Right atrium auricular region (tissue), 2 donors: ENCODE measurements around the gene LSM12. TPM values are rescaled to one million over a fixed set of nuclear protein-coding genes. Genes with fewer than 3 reads are reported as not detected.

Source experiments
- DNase-seq: peaks from one replicate; pipeline ENCODE4 v3.0.0-alpha.2; 2019; ENCODE audit warnings: low spot score
- H3K27ac ChIP-seq, 2 donors: fragments of 200-600 bp; sonication (generic); 1 replicate in 1 of 2; 2 replicates in 1 of 2; pipeline ENCODE4 v1.5.1; 2016 to 2019
- H3K27me3 ChIP-seq, 2 donors: fragments of 200-600 bp; sonication (generic); one replicate each; pipeline versions ENCODE4 v1.5.1 to v1.6.0; 2017 to 2019
- H3K36me3 ChIP-seq: fragments of 200-600 bp; sonication (generic); one replicate; pipeline ENCODE4 v1.5.1; 2016
- H3K4me1 ChIP-seq, 2 donors: fragments of 200-600 bp; sonication (generic); one replicate each; pipeline versions ENCODE4 v1.5.1 to v1.6.0; 2017 to 2019
- H3K4me3 ChIP-seq, 2 donors: fragments of 200-600 bp; sonication (generic); 1 replicate in 1 of 2; 2 replicates in 1 of 2; pipeline ENCODE4 v1.5.1; 2017 to 2019; ENCODE audit warnings: mild to moderate bottlenecking in 1 of 2, moderate library complexity in 1 of 2
- H3K9me3 ChIP-seq, 2 donors: fragments of 200-600 bp; sonication (generic); one replicate each; pipeline ENCODE4 v1.5.1; 2019
- CTCF ChIP-seq, 2 donors: fragments of 200-600 bp; sonication (generic); IDR thresholded peaks; one replicate each; pipeline ENCODE4 v1.5.1; 2019; ENCODE audit warnings: antibody characterized with exemption in 2 of 2
- total RNA-seq, 2 donors: library from RNA; depleted of rRNA; stranded (reverse); fragments of >200 nt; gene quantifications; one replicate each; pipeline ENCODE4 v1.1.0, GENCODE V29; 2016

Gene LSM12
- total RNA-seq, 2 donors from 2014 or later: 36.8 to 41.3 TPM

GRCh38 chr17:44092051-44092450 is 25.6 kb upstream of the LSM12 start:
- H3K27me3 ChIP-seq: no peaks in the 10 kb centered on the region
- peaks cover 62% of the 10 kb centered on the region for H3K36me3 ChIP-seq
- H3K27ac ChIP-seq: no peak overlapping the region
- peaks cover 0 to 25% of the 10 kb centered on the region in 2 donors for H3K4me1 ChIP-seq
- no peak for DNase-seq
- TF ChIP-seq CTCF (IDR thresholded peaks at IDR 0.05): no peak
- no peaks in the 10 kb centered on the region for H3K9me3 ChIP-seq
- H3K4me3 ChIP-seq: no peak overlapping the region

GRCh38 chr17:44091200-44091997 is 24.9 kb upstream of the LSM12 start:
- TF ChIP-seq CTCF (IDR thresholded peaks at IDR 0.05): no peak
- Histone ChIP-seq H3K27me3 (no peaks in the 10 kb centered on the region), H3K36me3 (peaks cover 67% of the 10 kb centered on the region), H3K4me3 (no peak overlapping the region), H3K4me1 (peaks cover 0 to 18% of the 10 kb centered on the region in 2 donors), H3K27ac (no peak overlapping the region), H3K9me3 (no peaks in the 10 kb centered on the region)
- no peak for DNase-seq

- Histone ChIP-seq H3K9me3 (no peaks in the 10 kb centered on the region), H3K27me3 (no peaks in the 10 kb centered on the region), H3K4me1 (no peaks in the 10 kb centered on the region), H3K4me3 (no peak overlapping the region), H3K27ac (no peak overlapping the region), H3K36me3 (peaks cover 91% of the 10 kb centered on the region)
- no peak for DNase-seq
- no peak for TF ChIP-seq CTCF (IDR thresholded peaks at IDR 0.05)
Observed at GRCh38 chr17:44088254-44088653, 21.8 kb upstream of the LSM12 start.

- no peak for DNase-seq
- Histone ChIP-seq H3K9me3 (no peaks in the 10 kb centered on the region), H3K27ac (peak overlapping the region in 1 of 2 donors; percentile 16), H3K4me1 (no peaks in the 10 kb centered on the region), H3K36me3 (peaks cover 91% of the 10 kb centered on the region), H3K4me3 (no peak overlapping the region), H3K27me3 (no peaks in the 10 kb centered on the region)
- TF ChIP-seq CTCF (IDR thresholded peaks at IDR 0.05): no peak
Observed at GRCh38 chr17:44087319-44087718, 20.8 kb upstream of the LSM12 start.

- Histone ChIP-seq H3K4me1 (no peaks in the 10 kb centered on the region), H3K27ac (peak overlapping the region; percentile 22 to 57), H3K9me3 (no peaks in the 10 kb centered on the region), H3K4me3 (no peak overlapping the region), H3K36me3 (peaks cover 91% of the 10 kb centered on the region), H3K27me3 (no peaks in the 10 kb centered on the region)
- DNase-seq: no peak
- no peak for TF ChIP-seq CTCF (IDR thresholded peaks at IDR 0.05)
Observed at GRCh38 chr17:44086364-44087311, 20.2 kb upstream of the LSM12 start.
